Nephron progenitor cell (in vitro differentiated cells): ENCODE results near the gene BAZ1B.

Experiments
- DNase-seq: peaks from one replicate; pipeline ENCODE4 v3.0.0; 2021
- H3K27ac Mint-ChIP-seq: 2 replicates; pipeline ENCODE4 v1.8.0; 2021; ENCODE audit warnings: mild to moderate bottlenecking, moderate library complexity, mixed read lengths
- H3K27me3 Mint-ChIP-seq: 2 replicates; pipeline ENCODE4 v1.8.0; 2021; ENCODE audit warnings: mild to moderate bottlenecking, low read depth, mixed read lengths; ENCODE audit not compliant: poor library complexity
- H3K36me3 Mint-ChIP-seq: 2 replicates; pipeline ENCODE4 v1.8.0; 2021; ENCODE audit warnings: low read depth, mixed read lengths
- H3K4me1 Mint-ChIP-seq: 2 replicates; pipeline ENCODE4 v1.8.0; 2021; ENCODE audit warnings: mixed read lengths
- H3K4me3 Mint-ChIP-seq: 2 replicates; pipeline ENCODE4 v1.8.0; 2021; ENCODE audit warnings: mild to moderate bottlenecking, moderate library complexity, mixed read lengths
- H3K9me3 Mint-ChIP-seq: 2 replicates; pipeline ENCODE4 v1.8.0; 2021; ENCODE audit warnings: mild to moderate bottlenecking, moderate library complexity, mixed read lengths
- TF ChIP-seq, protein P1 (sequence below): fragments of 200-600 bp; sonication (generic); IDR thresholded peaks from 2 replicates; pipeline ENCODE4 v1.5.0; 2021; ENCODE audit warnings: antibody characterized with exemption

Gene BAZ1B

DNA sequence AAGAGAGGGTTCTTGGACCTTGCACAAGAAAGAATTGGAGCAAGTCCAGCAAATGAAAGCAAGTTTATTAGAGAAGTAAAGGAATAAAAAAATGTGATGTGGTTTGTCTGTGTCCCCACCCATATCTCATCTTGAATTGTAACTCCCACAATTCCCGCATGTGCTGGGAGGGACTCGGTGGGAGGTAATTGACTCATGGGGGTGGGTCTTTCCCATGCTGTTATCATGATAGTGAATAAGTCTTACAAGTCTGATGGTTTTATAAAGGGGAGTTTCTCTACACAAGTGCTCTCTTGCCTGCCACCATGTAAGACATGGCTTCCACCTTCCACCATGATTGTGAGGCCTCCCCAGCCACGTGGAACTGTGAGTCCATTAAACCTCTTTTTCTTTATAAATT, 127.7 kb downstream of the BAZ1B start:
- H3K9me3 Mint-ChIP-seq: peaks cover 29% of the 10 kb centered on the region
- TF ChIP-seq, protein P1, sequence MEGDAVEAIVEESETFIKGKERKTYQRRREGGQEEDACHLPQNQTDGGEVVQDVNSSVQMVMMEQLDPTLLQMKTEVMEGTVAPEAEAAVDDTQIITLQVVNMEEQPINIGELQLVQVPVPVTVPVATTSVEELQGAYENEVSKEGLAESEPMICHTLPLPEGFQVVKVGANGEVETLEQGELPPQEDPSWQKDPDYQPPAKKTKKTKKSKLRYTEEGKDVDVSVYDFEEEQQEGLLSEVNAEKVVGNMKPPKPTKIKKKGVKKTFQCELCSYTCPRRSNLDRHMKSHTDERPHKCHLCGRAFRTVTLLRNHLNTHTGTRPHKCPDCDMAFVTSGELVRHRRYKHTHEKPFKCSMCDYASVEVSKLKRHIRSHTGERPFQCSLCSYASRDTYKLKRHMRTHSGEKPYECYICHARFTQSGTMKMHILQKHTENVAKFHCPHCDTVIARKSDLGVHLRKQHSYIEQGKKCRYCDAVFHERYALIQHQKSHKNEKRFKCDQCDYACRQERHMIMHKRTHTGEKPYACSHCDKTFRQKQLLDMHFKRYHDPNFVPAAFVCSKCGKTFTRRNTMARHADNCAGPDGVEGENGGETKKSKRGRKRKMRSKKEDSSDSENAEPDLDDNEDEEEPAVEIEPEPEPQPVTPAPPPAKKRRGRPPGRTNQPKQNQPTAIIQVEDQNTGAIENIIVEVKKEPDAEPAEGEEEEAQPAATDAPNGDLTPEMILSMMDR: no peak
- DNase-seq: no peak
- H3K27ac Mint-ChIP-seq: no peak overlapping the region
- peaks cover 6% of the 10 kb centered on the region for H3K36me3 Mint-ChIP-seq
- no peak overlapping the region for H3K4me3 Mint-ChIP-seq
- peaks cover 3% of the 10 kb centered on the region for H3K27me3 Mint-ChIP-seq
- H3K4me1 Mint-ChIP-seq: peaks cover 22% of the 10 kb centered on the region

DNA sequence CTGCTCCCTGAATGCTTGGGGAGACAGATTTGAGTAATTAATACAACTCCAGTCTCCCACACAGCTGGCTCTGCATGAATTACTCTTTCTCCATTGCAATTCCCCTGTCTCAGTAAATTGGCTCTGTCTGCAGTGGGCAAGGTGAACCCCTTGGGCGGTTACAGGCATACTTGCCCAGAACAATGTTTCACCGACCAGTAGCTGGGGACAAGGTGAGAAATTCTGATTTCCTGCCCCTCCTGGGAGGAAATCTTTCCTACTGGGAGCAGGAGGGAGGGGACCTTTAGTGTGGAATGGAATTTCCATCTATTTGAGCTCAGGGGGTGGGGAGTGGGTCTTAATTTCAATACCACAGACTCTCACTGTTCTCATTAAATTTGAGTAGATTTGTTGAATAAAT, 130.7 kb downstream of the BAZ1B start:
- Mint-ChIP-seq H3K27me3 (peaks cover 8% of the 10 kb centered on the region), H3K9me3 (peaks cover 60% of the 10 kb centered on the region), H3K4me1 (peaks cover 9% of the 10 kb centered on the region), H3K27ac (no peak overlapping the region), H3K4me3 (no peak overlapping the region), H3K36me3 (peaks cover 17% of the 10 kb centered on the region)
- TF ChIP-seq, protein P1: no peak
- no peak for DNase-seq
